PFSK-1 (cell line): ENCODE results near the gene TBC1D22A.

Experiments used
- FOXP2 ChIP-seq: optimal IDR thresholded peaks from 2 replicates; pipeline ENCODE3; 2011; ENCODE audit warnings: borderline replicate concordance, control low read depth, inconsistent platforms; ENCODE audit not compliant: insufficient read depth; ENCODE audit errors: extremely low read length, extremely low read depth
- POLR2AphosphoS5 ChIP-seq: IDR thresholded peaks from 2 replicates; pipeline ENCODE4 v1.6.1; 2012; ENCODE audit warnings: low read depth, mild to moderate bottlenecking, control low read depth, low read length, moderate library complexity
- REST ChIP-seq, 2 experiments: IDR thresholded peaks; 2 replicates each; pipeline versions ENCODE4 v1.6.1 to v1.8.0; 2011 to 2012; ENCODE audit warnings: low read depth in 2 of 2, low read length in 2 of 2, control low read depth in 1 of 2, inconsistent platforms in 1 of 2, mild to moderate bottlenecking in 1 of 2, moderate library complexity in 1 of 2; ENCODE audit not compliant: insufficient read depth in 1 of 2
- SIN3A ChIP-seq: IDR thresholded peaks from 2 replicates; pipeline ENCODE4 v1.6.1; 2012; ENCODE audit warnings: mild to moderate bottlenecking, low read length, moderate library complexity, borderline replicate concordance; ENCODE audit not compliant: insufficient read depth
- TAF1 ChIP-seq: IDR thresholded peaks from 2 replicates; pipeline ENCODE4 v1.6.1; 2012; ENCODE audit warnings: low read length, control low read depth, borderline replicate concordance; ENCODE audit not compliant: insufficient read depth

GRCh38 chr22:46968359-46968740 is 205.9 kb downstream of the TBC1D22A start:
- no peak for TF ChIP-seq REST (IDR thresholded peaks at IDR 0.05; ENCODE audit: insufficient read depth in 1 of 2, low read depth in 2 of 2, low read length in 2 of 2)
- no peak for TF ChIP-seq TAF1
- TF ChIP-seq SIN3A: no peak
- no peak for TF ChIP-seq POLR2AphosphoS5
- TF ChIP-seq FOXP2: no peak
